SU-DHL-6 (cell line): ENCODE results near the gene ADM5.

Experiments used
- H2AFZ ChIP-seq: fragments of 200-600 bp; sonication (generic); 2 replicates; pipeline ENCODE4 v1.6.1; 2014; ENCODE audit warnings: low read depth, mild to moderate bottlenecking, moderate library complexity, mixed read lengths, antibody characterized with exemption, low read length; ENCODE audit not compliant: severe bottlenecking
- H3F3A ChIP-seq: fragments of 200-600 bp; shearing (Covaris generic); 2 replicates; pipeline ENCODE4 v1.6.0; 2016; ENCODE audit warnings: antibody characterized with exemption, mild to moderate bottlenecking; ENCODE audit not compliant: insufficient read depth
- H3K27ac ChIP-seq: fragments of 200-600 bp; sonication (generic); 2 replicates; pipeline ENCODE4 v1.5.1; 2016; ENCODE audit warnings: low read depth, mild to moderate bottlenecking, low read length, moderate library complexity, mixed read lengths
- H3K27me3 ChIP-seq: fragments of 200-600 bp; sonication (generic), shearing (Covaris generic); 2 replicates; pipeline ENCODE4 v1.6.0; 2014; ENCODE audit warnings: mild to moderate bottlenecking, low read length
- H3K36me3 ChIP-seq: fragments of 200-600 bp; sonication (generic); 2 replicates; pipeline ENCODE4 v1.6.1; 2014; ENCODE audit warnings: mild to moderate bottlenecking, low read length, mixed read lengths
- H3K4me2 ChIP-seq: fragments of 300-600, 200-600 bp; shearing (Covaris generic), sonication (generic); 2 replicates; pipeline ENCODE4 v1.6.0; 2014; ENCODE audit warnings: low read length, low read depth, mild to moderate bottlenecking; ENCODE audit not compliant: poor library complexity, severe bottlenecking
- H3K4me3 ChIP-seq: fragments of 200-600 bp; sonication (generic); 2 replicates; pipeline ENCODE4 v1.5.1; 2014; ENCODE audit warnings: antibody characterized with exemption, low read length, mild to moderate bottlenecking, mixed read lengths; ENCODE audit not compliant: insufficient read depth, poor library complexity, severe bottlenecking
- H3K79me2 ChIP-seq: fragments of 200-600 bp; sonication (generic); 2 replicates; pipeline ENCODE4 v1.6.1; 2014; ENCODE audit warnings: mild to moderate bottlenecking, low read length, moderate library complexity; ENCODE audit not compliant: insufficient read depth
- H3K9ac ChIP-seq: fragments of 200-600 bp; sonication (generic); 2 replicates; pipeline ENCODE4 v1.7.0; 2014; ENCODE audit warnings: mild to moderate bottlenecking, low read length
- H3K9me2 ChIP-seq: fragments of 200-600 bp; sonication (generic); replicated peaks from 2 replicates; pipeline ENCODE4 v1.6.1; 2014; ENCODE audit warnings: low read length; ENCODE audit not compliant: insufficient read depth
- H3K9me3 ChIP-seq: fragments of 200-600 bp; sonication (generic); 2 replicates; pipeline ENCODE4 v1.6.1; 2014; ENCODE audit warnings: low read length, mixed read lengths; ENCODE audit not compliant: insufficient read depth
- H4K20me1 ChIP-seq: fragments of 200-600 bp; sonication (generic); 2 replicates; pipeline ENCODE4 v1.6.1; 2014; ENCODE audit warnings: low read depth, mild to moderate bottlenecking, antibody characterized with exemption, low read length, moderate library complexity, mixed read lengths
- EZH2phosphoT487 ChIP-seq: fragments of 200-600 bp; sonication (generic), shearing (Covaris generic); conservative IDR thresholded peaks from 2 replicates; pipeline ENCODE4 v1.6.1; 2018; ENCODE audit warnings: mild to moderate bottlenecking, antibody characterized with exemption, low read length, moderate library complexity, mixed read lengths
- TF ChIP-seq, protein P1 (sequence below): fragments of 200-600 bp; sonication (generic); IDR thresholded peaks from one replicate; pipeline ENCODE4 v1.5.1; 2017; ENCODE audit warnings: antibody characterized with exemption, mild to moderate bottlenecking, low read length, moderate library complexity; ENCODE audit not compliant: insufficient read depth, poor library complexity, severe bottlenecking

The ADM5 gene

GRCh38 chr19:49677231-49677900 lies 12.0 kb upstream of the ADM5 start, which contains the start of gene PRMT1:
Gene PRMT1 (plus strand): TSS chr19:49677271. CDS start chr19:49677281, 10 bp downstream.
- TF ChIP-seq, protein P1, sequence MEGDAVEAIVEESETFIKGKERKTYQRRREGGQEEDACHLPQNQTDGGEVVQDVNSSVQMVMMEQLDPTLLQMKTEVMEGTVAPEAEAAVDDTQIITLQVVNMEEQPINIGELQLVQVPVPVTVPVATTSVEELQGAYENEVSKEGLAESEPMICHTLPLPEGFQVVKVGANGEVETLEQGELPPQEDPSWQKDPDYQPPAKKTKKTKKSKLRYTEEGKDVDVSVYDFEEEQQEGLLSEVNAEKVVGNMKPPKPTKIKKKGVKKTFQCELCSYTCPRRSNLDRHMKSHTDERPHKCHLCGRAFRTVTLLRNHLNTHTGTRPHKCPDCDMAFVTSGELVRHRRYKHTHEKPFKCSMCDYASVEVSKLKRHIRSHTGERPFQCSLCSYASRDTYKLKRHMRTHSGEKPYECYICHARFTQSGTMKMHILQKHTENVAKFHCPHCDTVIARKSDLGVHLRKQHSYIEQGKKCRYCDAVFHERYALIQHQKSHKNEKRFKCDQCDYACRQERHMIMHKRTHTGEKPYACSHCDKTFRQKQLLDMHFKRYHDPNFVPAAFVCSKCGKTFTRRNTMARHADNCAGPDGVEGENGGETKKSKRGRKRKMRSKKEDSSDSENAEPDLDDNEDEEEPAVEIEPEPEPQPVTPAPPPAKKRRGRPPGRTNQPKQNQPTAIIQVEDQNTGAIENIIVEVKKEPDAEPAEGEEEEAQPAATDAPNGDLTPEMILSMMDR = no peak
- TF ChIP-seq EZH2phosphoT487 = no peak
- H3K4me3 ChIP-seq = peak within 1 kb of the TSS; percentile 95
- H3K36me3 ChIP-seq = peaks cover 13% of the 10 kb centered on the region
- H3K27me3 ChIP-seq = no peaks in the 10 kb centered on the region
- peaks cover 49% of the 10 kb centered on the region for H3K79me2 ChIP-seq
- no peaks in the 10 kb centered on the region for H3K9me3 ChIP-seq
- peak within 1 kb of the TSS; percentile 97 for H3K9ac ChIP-seq
- H4K20me1 ChIP-seq = peaks cover 5% of the 10 kb centered on the region; the same call in 1 of the 2 replicates
- peak within 1 kb of the TSS; percentile 28 for H2AFZ ChIP-seq
- H3K4me2 ChIP-seq = peak within 1 kb of the TSS; percentile 97
- peaks cover 28% of the 10 kb centered on the region for H3F3A ChIP-seq
- H3K9me2 ChIP-seq = no peaks in the 10 kb centered on the region
- H3K27ac ChIP-seq = peak within 1 kb of the TSS; percentile 96

- no peak for TF ChIP-seq EZH2phosphoT487
- TF ChIP-seq, protein P1 = peak; percentile 63
- peak overlapping the region; percentile 85 for H3K4me3 ChIP-seq
- H3K79me2 ChIP-seq = peaks cover 50% of the 10 kb centered on the region
- H3K4me2 ChIP-seq = peak overlapping the region; percentile 70
- no peak overlapping the region for H2AFZ ChIP-seq
- no peaks in the 10 kb centered on the region for H3K9me3 ChIP-seq
- H3K36me3 ChIP-seq = peaks cover 15% of the 10 kb centered on the region
- peak overlapping the region; percentile 97 for H3K9ac ChIP-seq
- H3K27ac ChIP-seq = peak overlapping the region; percentile 88
- no peaks in the 10 kb centered on the region for H3K27me3 ChIP-seq
- H3F3A ChIP-seq = peaks cover 28% of the 10 kb centered on the region
- no peaks in the 10 kb centered on the region for H3K9me2 ChIP-seq
- H4K20me1 ChIP-seq = peaks cover 5% of the 10 kb centered on the region; the same call in 1 of the 2 replicates
Measured at GRCh38 chr19:49677901-49678674, 11.3 kb upstream of the ADM5 start.

DNA sequence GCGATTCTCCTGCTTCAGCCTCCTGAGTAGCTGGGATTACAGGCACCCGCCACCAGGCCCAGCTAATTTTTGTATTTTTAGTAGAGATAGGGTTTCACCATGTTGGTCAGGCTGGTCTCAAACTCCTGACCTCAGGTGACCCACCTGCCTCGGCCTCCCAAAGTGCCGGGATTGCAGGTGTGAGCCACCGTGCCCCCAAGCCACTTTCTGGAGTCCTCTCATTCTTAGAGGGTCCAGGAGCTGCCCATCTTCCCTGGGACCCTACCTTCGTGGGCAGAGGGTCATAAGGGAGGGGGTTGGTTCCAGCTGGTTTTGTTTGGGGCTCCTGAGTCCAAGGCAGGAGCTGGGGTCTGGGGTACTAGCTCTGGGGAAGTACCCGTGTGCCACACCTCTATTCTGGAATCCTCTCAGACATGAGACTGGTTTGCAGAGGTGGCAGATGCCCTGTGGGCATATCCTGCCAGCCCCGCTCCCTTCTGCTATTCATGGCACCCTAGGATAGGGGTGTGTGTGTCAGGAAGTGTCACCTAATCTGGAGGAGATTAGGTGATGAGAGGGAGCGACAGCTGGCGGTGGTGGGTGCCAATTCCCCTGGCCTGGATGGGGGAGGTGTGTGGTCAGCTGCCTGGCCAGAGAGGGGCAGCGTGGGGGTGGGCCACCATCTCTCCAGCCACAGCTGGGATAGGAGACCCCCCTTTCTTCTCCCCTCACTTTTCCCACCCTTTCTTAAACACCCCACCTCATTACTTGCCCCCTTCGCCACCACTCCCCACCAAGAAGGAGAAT lies 10.2 kb upstream of the ADM5 start:
- H3K36me3 ChIP-seq = peaks cover 15% of the 10 kb centered on the region
- peaks cover 50% of the 10 kb centered on the region for H3K79me2 ChIP-seq
- no peak overlapping the region for H2AFZ ChIP-seq
- TF ChIP-seq, protein P1 = no peak
- no peak for TF ChIP-seq EZH2phosphoT487
- H3K27me3 ChIP-seq = no peaks in the 10 kb centered on the region
- peaks cover 22% of the 10 kb centered on the region for H3F3A ChIP-seq
- H3K4me3 ChIP-seq = peak overlapping the region; percentile 29
- no peaks in the 10 kb centered on the region for H3K9me2 ChIP-seq
- peaks cover 9% of the 10 kb centered on the region; the same call in 1 of the 2 replicates for H4K20me1 ChIP-seq
- peak overlapping the region; percentile 97 for H3K9ac ChIP-seq
- peak overlapping the region; percentile 70 for H3K4me2 ChIP-seq
- H3K9me3 ChIP-seq = no peaks in the 10 kb centered on the region
- peak overlapping the region; percentile 25; the same call in 1 of the 2 replicates for H3K27ac ChIP-seq
